ENCODE measurements around the gene PCYT2.

PCYT2 gene

GRCh38 chr17:81942167-81942553 lies 31.0 kb upstream of the PCYT2 start:
- no peak for DNase-seq

- peak; percentile 67 for DNase-seq
Observed at GRCh38 chr17:81941484-81942166, 30.4 kb upstream of the PCYT2 start.

- DNase-seq: no peak
Observed at GRCh38 chr17:81940538-81941483, 29.6 kb upstream of the PCYT2 start.

GRCh38 chr17:81939881-81940385 lies 28.7 kb upstream of the PCYT2 start:
- DNase-seq: no peak

GRCh38 chr17:81939218-81939617 lies 28.0 kb upstream of the PCYT2 start:
- DNase-seq: no peak

GRCh38 chr17:81935709-81936084 lies 24.5 kb upstream of the PCYT2 start:
- DNase-seq: no peak

- no peak for DNase-seq
Observed at GRCh38 chr17:81934850-81935708, 23.9 kb upstream of the PCYT2 start.

GRCh38 chr17:81934098-81934757 lies 23.0 kb upstream of the PCYT2 start:
- DNase-seq: no peak

GRCh38 chr17:81933178-81933699 lies 22.0 kb upstream of the PCYT2 start:
- no peak for DNase-seq

- no peak for DNase-seq
Observed at GRCh38 chr17:81932333-81932983, 21.3 kb upstream of the PCYT2 start.

- DNase-seq: peak; percentile 86
Observed at GRCh38 chr17:81931557-81932332, 20.5 kb upstream of the PCYT2 start.

- peak; percentile 57 for DNase-seq
Observed at GRCh38 chr17:81931189-81931556, 20.0 kb upstream of the PCYT2 start.

- DNase-seq: peak; percentile 69
Observed at GRCh38 chr17:81930142-81931125, 19.2 kb upstream of the PCYT2 start.

- DNase-seq: no peak
Observed at GRCh38 chr17:81929253-81930141, 18.3 kb upstream of the PCYT2 start.

GRCh38 chr17:81928544-81929252 lies 17.5 kb upstream of the PCYT2 start:
- DNase-seq: no peak

- peak; percentile 94 for DNase-seq
Observed at GRCh38 chr17:81927653-81928543, 16.7 kb upstream of the PCYT2 start, which contains the start of gene MAFG. TSS of gene MAFG (minus strand) at chr17:81927735. CDS start at chr17:81923185, 4,550 bp downstream.

Data from NCI-H2171 (cell line).